Activated CD8-positive, alpha-beta memory T cell treated with anti-CD3 and anti-CD28 coated beads, Interleukin-2, amount 50 U/mL, for 48 hours (primary cell): Measurements from ENCODE around the gene NECAB2.
"Not testable (repeated sequence)": the region's sequence is repeated elsewhere in the genome, so short reads cannot be mapped to it uniquely, and the experiment has no call there.

Experiments
- DNase-seq: peaks from one replicate; pipeline ENCODE4 v3.0.0-alpha.2; 2020

Gene NECAB2

DNA sequence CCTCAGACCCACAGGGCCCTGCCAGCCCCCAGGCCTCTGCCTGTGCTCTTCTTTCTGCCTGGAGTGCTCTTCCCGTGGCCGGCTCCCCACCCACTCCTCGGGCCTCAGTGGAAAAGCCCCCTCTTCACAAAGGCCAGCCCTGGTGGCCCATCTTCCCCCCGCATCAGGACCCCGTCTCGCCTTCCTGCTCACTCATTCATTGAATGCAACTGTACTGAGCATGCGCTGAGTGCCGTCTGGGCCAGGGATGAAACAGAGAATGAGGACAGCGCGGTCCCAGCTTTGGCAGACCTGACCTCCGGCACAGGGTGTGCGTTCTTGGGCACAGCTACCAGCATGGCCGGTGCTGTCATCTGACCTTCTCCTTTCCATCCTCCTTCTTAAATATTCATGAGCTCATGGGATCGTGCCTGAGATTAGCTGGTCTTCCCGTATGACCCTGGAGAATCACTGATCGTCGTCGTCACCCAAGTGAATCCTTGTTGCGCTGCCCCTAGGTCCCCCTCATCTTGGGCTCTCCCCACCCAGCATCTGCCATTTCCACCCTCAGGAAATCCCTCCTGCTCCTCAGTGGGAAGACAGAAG is 31.4 kb upstream of the NECAB2 start:
- no peak for DNase-seq

DNA sequence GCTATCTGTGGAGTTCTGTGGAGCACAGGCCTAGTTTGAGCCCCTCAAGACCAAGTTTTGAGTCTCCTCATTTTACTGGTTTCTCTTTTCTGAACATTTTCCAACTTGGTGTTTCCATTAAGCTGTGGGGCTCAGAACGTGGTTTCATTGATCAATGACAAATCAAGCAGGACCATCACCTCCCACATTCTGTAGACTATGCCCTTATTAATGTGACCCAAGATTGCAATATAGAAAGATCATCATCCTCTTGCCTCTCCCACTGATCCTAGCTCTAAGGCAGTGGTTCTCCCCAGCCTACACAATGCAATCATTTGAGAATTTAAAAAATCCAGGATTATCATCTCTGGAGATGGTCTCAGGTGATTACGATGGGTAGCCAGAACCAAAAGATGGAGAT is 30.8 kb upstream of the NECAB2 start:
- DNase-seq: no peak

DNA sequence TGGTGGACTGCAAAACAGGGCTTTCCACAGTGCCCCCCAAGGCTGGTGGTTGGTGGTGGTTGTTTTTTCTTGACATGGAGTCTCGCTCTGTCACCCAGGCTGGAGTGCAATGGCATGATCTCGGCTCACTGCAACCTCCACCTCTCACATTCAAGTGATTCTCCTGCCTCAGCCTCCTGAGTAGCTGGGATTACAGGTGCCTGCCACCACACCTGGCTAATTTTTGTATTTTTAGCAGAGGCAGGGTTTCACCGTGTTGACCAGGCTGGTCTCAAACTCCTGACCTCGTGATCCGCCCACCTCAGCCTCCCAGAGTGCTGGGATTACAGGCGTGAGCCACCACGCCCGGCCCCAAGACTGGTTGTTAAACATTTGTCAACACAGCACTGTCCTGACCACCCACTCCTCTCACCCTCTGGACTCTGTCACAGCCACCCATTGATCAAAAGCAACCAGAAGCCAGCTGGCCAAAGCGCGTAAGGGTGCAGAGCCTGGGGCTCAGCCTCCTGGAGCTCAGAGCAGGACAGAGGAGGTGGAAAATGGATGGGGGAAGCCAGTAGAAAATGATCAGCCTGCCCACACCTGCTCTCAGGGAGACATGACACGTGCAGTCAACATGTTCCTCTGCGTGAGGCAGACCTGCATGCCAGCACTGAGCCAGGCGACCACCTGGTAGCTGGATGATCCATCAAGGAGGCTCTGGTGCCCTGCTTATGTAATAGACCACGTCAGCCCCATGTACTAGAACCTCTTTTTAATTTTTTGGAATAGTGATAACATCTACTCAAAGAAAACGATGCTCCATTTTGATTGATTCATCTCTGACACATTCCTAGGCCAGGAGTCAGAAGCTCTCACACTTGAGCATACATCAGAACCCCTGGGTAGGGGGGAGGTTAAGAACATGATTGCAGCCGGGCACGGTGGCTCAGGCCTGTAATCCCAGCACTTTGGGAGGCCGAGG is 29.8 kb upstream of the NECAB2 start:
- DNase-seq: no peak

DNA sequence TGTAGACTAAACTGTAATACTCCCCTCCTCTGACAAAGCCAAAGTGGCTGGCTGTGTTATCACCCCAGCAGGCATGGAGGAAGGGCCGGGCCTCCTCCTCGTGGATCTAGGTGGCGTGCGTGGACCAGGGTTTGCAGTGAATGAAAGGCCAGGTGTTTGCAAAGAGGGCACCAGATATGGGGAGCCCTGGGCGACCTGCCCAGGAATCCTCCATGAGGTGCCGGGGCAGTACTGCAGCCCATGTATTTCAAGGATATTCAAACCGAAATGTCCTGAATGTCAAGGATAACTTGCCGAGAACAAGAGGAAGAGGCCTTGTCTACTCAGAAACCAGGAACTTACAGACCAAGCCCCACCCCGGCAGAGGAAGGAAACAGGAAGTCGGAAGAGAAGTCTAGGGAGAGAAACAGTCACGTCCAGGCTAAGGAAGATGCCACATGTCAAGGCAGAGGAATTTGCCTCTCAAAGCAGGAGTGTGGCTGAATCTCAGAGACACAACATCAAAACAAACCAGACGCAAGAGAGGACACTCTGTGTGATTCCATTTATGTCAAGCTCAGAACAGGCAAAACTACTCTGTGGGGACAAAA is 28.7 kb upstream of the NECAB2 start:
- DNase-seq: no peak

DNA sequence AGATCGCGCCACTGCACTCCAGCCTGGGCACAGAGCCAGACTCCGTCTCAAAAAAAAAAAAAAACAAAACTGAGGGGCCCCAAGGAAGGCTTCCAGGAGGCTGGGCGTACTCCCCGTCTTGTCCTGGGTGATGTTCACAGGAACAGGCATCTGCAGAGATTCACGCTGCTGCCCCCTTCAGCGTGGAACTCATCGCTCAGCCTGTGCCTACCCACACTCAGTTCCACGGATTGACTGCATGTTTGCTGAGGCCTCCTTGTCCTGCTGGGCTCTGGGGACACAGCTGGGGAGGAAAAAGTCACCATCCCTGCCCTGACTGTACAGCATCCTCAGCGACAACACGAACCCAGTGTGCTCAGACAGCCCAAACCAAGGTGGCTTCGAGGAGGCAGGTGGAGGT is 27.9 kb upstream of the NECAB2 start:
- no peak for DNase-seq

DNA sequence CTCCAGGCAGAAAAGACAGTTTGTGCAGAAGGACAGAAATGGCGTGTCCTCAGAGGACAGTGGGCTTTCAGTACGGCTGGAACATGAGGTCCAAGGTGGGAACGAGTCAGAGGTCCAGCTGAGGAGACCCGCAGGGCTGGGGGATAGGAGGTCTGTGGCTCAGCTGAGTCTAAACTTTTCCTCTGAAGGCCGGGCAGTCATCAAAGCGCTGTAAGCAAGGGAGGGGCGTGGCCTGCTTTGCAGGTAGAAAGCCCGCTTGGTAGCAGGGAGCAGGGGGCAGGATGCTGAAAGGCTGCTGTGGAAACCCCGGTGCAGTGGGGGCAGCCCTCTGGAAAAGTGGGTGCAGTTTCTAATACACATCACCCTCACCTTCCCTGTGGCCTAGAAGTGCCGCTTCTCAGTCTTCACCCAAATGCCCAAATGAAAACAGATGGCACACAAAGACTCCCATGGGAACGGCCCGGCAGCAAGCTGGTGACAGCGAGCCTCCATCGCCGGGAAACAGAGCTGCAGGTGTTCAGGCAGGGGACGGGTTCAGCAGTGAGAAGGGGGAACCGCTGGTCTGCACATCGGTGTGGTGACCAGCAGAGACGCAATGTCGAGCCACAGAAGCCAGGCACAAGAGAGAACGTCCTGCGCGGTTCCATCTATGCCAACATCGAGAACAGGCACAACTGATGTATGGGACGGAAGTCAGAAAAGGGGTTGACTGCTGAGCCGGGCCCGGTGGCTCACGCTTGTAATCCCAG is 27.2 kb upstream of the NECAB2 start:
- no peak for DNase-seq

DNA sequence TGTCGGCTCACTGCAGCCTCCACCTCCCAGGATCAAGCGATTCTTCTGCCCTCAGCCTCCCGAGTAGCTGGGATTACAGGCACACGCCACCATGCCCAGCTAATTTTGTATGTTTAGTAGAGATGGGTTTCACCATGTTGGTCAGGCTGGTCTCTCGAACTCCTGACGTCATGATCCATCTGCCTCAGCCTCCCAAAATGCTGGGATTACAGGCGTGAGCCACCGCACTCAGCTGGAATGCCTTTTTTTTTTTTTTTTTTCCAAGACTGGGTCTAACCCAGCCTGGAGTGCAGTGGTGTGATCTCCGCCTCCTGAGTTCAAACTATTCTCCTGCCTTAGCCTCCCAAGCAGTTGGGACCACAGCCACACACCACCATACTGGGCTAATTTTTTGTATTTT is 26.5 kb upstream of the NECAB2 start:
- DNase-seq: not testable (repeated sequence)

DNA sequence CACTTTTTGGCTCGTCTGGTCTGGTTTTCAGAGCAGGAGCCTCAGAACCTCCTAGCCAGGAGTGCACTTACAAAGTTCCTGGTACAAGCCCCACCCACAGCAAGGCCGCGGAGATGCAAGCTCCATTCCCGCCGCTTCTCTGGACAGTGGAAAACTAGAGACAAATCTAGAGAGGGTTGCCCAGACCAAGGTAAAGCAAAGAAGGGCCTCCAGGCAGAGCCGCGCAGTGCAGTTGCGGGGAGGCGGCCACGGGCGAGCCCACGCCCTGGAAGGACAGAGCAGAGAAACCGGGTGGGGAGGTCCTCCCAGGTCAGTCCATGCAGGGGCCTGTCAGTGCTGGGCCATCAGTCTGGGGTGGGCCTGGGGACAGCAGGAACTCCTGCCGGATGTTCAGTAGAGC is 26.0 kb upstream of the NECAB2 start:
- DNase-seq: no peak

DNA sequence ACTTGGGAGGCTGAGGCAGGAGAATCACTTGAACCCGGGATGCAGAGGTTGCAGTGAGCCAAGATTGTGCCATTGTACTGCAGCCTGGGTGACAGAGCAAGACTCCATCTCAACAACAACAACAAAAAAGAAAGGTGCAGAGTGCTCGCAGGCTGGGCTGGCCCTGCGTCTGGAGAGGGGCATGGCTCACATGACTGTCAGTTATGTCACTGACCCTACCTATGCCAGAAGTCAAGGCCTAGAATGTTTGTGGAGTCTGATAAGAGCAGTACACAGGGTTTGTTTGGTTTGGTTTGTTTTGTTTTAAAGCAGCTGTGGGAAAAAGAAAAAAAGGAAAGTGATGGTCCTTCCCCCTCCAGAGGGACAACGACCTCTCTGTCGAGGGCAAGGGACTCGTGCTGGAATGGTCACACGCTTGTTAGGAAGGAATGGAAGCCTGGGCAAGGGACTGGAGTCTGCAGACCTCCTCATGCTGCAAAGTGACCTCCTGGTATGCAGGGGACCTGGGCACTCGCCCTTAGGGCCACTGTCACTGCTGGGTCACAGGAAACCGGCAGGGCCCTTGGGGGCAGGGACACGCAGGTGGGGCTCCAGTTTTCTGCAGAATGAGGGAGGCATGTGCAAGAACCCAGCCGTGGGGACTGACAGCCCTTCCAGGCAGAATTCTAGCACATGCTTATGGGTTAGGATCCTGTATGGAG is 25.1 kb upstream of the NECAB2 start:
- no peak for DNase-seq

DNA sequence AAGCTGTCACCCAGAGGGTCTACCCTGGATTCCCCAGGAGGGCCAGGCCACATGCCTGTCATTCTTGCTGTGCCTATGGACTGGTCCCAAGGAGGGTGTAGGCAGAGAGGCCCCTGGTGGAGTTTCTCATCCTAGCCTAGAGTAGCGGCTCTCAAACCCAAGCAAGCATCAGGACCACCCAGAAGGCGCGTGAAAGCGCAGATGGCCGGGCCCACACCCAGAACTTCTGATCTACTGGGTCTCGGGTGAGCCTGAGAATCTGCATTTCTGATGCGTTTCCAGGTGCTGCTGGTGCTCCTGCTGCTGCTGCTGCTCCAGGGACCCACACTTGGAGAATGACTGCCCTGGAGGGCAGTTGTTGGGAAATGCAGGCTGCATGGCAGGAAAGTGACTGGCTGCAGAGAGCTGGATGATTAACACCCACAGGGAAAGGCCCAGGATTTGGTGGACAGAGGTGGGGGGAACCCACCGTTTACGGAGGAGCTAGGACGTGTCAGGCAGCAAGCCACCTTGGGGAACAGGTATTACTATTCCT is 24.5 kb upstream of the NECAB2 start:
- DNase-seq: no peak

DNA sequence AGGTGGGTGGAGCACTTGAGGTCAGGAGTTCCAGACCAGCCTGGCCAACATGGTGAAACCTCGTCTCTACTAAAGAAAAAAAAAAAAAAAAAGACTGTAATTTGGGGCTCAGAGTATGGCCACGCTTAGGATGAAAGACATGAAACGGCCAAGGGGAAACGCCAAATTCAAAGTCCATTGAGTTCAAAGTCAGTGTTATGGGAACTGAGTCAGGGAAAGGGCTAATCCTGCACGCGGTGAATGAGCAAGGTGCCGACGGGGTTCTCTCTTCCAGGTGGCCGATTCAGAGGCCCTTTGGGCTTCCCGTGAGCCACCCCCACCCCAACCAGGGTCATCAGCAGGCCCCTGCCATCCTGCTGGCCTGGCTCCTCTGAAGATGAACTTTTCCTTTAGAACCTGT is 22.5 kb upstream of the NECAB2 start:
- DNase-seq: no peak

DNA sequence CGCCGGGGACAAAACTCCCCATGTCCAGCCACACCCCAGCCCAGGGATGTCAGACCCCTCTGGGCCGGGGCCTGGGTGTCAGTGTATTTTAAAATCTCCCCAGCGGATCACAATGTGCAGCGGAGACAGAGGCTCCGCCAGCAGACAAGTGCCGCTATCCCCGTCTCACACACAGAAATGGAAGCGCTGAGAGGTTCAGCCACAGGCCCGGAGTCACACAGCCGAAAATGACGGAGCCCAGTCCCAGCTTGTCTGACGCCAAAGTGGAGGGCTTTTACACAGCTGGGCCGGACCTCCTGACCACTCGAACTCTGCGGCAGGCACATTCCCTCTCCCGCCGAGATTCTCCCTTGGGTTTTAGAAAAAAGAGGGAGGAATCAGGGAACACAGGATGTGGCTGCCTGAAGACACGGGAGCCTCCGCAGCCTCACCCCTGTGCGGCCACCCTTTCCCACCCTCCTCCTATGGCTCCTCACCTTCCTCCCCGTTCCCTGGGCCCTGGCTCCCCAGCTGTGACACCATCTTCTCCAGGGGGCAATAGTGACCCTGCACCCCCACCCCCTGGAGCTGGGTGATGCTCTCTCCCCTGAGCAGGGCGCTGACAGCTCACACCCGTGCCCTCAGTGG is 21.8 kb upstream of the NECAB2 start:
- no peak for DNase-seq

DNA sequence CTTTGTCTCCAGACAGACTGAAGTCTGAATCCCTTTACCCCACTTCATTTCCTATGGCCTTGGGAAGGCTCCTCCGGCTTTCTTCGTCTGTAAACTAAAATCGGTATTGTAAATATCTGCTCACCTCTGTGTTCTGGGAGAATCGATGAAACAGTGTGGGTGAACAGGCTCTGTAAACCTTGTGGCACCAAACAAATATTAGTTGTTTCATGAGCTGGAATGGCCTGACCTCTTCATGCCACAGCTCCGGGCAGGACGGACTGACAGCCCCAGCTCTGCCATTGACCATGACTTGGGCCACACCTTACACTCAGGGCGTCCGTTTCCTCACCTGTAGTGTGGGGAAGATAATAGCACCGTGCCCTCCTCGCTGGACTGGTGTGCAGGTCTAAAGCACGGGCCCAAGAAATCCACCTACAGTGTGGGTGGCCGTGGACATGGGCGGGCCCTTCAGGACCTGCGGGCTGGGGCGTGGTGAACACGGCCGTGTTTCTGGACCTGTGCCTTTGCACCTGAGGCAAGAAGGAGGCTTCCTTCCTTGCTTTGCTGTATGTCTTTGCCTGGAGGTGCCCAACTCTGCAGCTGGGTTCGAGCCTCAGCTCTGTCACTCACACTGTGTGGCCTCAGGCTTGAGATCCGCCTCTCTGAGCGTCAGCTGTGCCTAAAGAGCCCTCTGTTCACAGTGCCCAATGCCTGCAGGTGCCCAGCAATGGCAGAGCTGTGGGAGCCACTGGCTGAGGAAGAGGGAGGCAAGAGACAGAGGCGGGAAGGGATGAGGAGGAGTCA is 21.1 kb upstream of the NECAB2 start:
- no peak for DNase-seq

DNA sequence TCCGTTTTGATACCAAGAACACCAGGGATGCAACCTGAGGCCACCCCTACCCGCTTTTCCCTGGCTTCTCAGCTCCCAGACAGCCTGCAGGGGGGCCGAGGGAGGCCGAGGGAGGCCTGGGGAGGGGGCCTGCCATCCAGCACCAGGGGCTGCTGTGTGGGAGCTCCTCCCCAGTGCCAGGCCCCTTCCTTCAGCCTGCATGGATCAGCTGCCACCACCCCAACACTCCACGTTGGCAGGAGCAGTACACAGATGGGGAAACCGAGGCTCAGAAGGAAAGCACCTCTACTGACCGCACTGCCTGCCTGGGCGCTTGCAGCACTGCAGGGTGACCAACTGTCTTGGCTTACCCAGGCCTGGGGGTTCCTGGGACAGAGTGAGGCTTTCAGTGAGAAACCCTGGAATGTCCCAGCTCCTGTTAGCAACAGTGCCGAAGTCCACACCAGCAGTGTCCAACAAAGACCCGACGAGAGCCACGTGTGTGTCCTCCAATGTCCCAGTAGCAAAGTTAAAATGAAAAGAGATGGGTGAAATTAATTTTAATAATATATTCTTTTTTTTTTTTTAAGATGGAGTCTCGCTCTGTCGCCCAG is 20.3 kb upstream of the NECAB2 start:
- no peak for DNase-seq

DNA sequence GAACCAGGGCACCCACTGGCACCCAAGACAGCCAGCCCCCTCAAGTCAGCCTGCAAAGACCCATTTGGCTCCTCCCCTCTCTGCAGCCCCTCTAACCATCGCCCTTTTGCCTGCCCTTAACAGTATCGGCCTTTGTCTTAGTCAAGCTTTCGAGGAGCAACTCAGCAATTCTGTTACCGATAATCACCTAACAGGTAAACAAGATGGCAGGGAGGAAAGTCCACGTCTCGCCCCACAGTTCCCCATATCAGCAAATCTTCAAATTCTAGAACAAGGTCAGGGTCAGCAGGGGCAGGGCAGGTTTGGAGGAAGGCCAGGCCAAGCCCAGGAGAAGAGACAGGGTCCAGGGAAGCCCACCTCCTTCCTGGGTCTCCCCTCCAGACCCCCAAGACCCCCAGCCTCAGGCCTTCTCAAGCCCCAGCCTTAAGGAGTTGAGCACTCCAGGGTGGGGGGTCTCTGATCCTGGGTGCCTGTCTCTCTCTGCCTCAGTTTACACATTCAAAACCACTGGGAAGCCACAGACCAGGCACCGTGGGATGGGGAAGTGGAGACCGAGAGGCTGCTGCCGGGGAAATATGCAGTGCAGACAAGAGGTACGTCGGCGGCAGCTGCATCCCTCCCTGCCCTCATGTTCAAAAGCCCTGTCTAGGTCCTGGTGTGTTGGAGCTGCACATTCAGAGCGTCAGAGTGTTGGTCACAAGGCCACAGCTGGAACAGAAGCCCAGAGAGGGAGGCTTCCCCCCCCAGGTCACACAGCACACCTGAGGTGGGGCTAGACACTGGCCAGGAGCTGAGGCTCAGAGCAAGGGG is 18.9 kb upstream of the NECAB2 start:
- no peak for DNase-seq

DNA sequence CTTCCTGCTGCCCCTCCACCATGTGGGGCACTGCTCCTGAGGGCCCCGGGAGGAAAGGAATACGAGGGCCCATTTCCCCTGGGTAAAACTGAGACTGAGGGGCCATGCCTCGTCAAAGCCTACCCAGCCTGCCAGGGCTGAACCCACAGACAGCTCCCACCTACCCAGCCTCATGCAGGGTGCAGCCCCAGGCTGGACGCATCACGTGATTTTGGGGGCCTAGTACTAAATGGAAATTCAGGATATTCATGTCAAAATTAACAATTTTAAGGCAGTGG is 18.4 kb upstream of the NECAB2 start:
- no peak for DNase-seq

DNA sequence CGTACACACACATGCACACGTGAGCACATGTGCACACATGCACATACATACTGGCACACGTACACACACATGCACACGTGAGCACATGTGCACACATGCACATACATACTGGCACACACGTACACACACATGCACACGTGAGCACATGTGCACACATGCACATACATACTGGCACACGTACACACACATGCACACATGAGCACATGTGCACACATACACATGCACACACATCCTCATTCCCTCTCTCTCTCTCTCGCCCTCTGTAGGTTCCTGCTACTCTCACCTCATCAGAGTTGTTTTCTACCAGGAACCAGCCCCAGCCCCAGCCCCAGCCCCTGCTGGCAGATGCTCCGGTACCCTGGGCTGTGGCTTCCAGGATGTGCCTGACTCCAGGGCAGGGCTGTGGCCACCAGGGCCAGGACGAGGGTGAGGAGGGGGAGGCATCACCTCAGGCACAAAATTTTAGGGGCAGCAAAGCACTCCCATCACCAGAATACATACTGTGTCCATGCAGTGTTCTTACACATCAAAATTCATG is 17.1 kb upstream of the NECAB2 start:
- DNase-seq: not testable (repeated sequence)

DNA sequence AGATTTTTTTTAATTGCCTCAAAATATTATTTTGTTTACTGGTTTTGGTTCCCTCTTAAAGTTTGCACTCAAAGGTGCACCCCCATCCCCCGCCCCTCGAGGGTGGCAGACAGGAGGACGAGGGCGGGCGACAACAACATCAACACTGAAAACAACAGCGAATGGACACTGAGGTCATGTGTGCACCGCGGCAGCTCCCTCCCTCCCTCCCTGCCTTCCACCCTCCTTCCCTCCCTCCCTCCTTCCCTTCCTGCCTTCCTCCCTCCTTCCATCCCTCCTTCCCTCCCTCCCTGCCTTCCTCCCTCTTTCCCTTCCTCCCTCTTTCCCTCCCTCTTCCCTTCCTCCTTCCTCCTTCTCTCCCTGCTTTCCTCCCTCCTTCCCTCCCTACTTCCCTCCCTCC is 16.5 kb upstream of the NECAB2 start:
- DNase-seq: no peak

DNA sequence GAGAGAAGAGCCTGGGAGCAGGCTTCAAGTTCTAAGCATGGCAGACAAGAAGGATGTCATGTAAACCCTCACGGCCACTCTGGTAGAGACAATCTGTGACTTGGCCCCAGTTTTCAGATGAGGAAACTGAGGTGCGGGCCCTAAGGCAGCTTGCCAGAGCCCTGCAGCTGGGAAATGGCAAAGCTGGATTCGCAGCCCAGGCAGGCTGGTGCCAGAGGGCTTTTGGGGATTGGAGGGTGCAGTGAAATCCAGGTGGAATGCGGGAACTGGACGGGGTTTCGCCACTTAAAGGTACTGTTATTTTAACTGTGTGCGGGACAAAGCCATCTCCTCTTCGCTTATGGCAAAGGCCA is 15.5 kb upstream of the NECAB2 start:
- DNase-seq: no peak
